Spleen (tissue), 11 donors: ENCODE results near the gene TANGO6. TPM values are rescaled to one million over a fixed set of nuclear protein-coding genes. Genes with fewer than 3 reads are reported as not detected.
A peak's percentile ranks its signal among the peaks of the same experiment; 100 is the strongest.

Source experiments
- DNase-seq: peaks from one replicate; pipeline ENCODE4 v3.0.0-alpha.2; 2020
- H3K27ac ChIP-seq, 8 donors: fragments of 200-600 bp; sonication (generic) in 7 of 8; 1 replicate in 4 of 8; 2 replicates in 4 of 8; pipeline versions ENCODE4 v1.5.0 to v1.8.0; 2016 to 2021; ENCODE audit warnings: inconsistent platforms in 4 of 8, mild to moderate bottlenecking in 4 of 8, moderate library complexity in 1 of 8
- H3K27me3 ChIP-seq, 7 donors: fragments of 200-600 bp; sonication (generic) in 6 of 7; replicated peaks in 1 of 7; 1 replicate in 4 of 7; 2 replicates in 3 of 7; pipeline versions ENCODE4 v1.5.0 to v1.8.0; 2016 to 2021; ENCODE audit warnings: inconsistent platforms in 3 of 7, mild to moderate bottlenecking in 1 of 7
- H3K36me3 ChIP-seq, 6 donors: fragments of 200-600 bp; sonication (generic) in 5 of 6; 1 replicate in 4 of 6; 2 replicates in 2 of 6; pipeline versions ENCODE4 v1.5.0 to v1.8.0; 2016 to 2021; ENCODE audit warnings: inconsistent platforms in 2 of 6
- H3K4me1 ChIP-seq, 6 donors: fragments of 200-600 bp; sonication (generic) in 5 of 6; 1 replicate in 3 of 6; 2 replicates in 3 of 6; pipeline versions ENCODE4 v1.5.0 to v1.8.0; 2016 to 2021; ENCODE audit warnings: inconsistent platforms in 3 of 6
- H3K4me3 ChIP-seq, 8 donors: fragments of 200-600 bp; sonication (generic) in 7 of 8; 1 replicate in 4 of 8; 2 replicates in 4 of 8; pipeline versions ENCODE4 v1.5.0 to v1.8.0; 2016 to 2021; ENCODE audit warnings: inconsistent platforms in 4 of 8, mild to moderate bottlenecking in 4 of 8, moderate library complexity in 2 of 8
- H3K9me3 ChIP-seq, 8 donors: fragments of 200-600 bp; sonication (generic) in 7 of 8; 1 replicate in 4 of 8; 2 replicates in 4 of 8; pipeline versions ENCODE4 v1.5.0 to v1.8.0; 2016 to 2021; ENCODE audit warnings: inconsistent platforms in 4 of 8
- CTCF ChIP-seq, 11 experiments: fragments of 200-600 bp in 7 of 11; fragments of 450-650 bp in 4 of 11; sonication (generic) in 4 of 11; IDR thresholded peaks in 8 of 11; conservative IDR thresholded peaks in 3 of 11; 1 replicate in 7 of 11; 2 replicates in 4 of 11; pipeline versions ENCODE4 v1.4.0 to v1.8.0; 2016 to 2021; ENCODE audit warnings: antibody characterized with exemption in 11 of 11, inconsistent platforms in 4 of 11, mild to moderate bottlenecking in 1 of 11
- POLR2A ChIP-seq, 3 donors: fragments of 450-650 bp; IDR thresholded peaks; one replicate each; pipeline ENCODE4 v1.5.1; 2017; ENCODE audit warnings: antibody characterized with exemption in 3 of 3, mild to moderate bottlenecking in 1 of 3
- POLR2AphosphoS5 ChIP-seq, 3 donors: sonication (generic); formaldehyde crosslinking; IDR thresholded peaks; one replicate each; pipeline ENCODE4 v1.5.1; 2017; ENCODE audit warnings: antibody characterized with exemption in 3 of 3
- WGBS, 5 donors: extraction: QIAGEN DNeasy Blood & Tissue Kit in 3 of 5; methylation state at CpG; one replicate each; pipeline versions ENCODE4 v1.1.5 to v1.1.7; 2013 to 2018; 5-methylcytosine and 5-hydroxymethylcytosine counted together
- intact Hi-C: fragments of 100-400 bp; cut with DNase I; formaldehyde crosslinking; loops from one replicate; pipeline ENCODE4 v1.15.0; 2023; ENCODE audit warnings: low total_unique reads
- polyA plus RNA-seq, 3 donors: library from polyadenylated mRNA; stranded (reverse); fragments of 200-250 nt; gene quantifications; one replicate each; pipeline ENCODE4 v1.2.1, GENCODE V29; 2013
- total RNA-seq, 7 donors: library from RNA; depleted of rRNA in 3 of 7; stranded (reverse); fragments of >200 nt in 3 of 7; fragmentation: NEBNext Ultra II Directional in 4 of 7; extraction: Animal tissue kit (Norgen Biotek cat#: 25700) in 4 of 7; gene quantifications; one replicate each; pipeline versions ENCODE4 v1.1.0 to v1.2.1, GENCODE V29; 2016 to 2021
- donor health status: healthy with polysubstance abuse.
- donor health status: DM: no; HTN: no; CAD: no; lungs with moderate emphysema.
- donor health status: DM: no; HTN: no; CAD: no.
- donor health status: Bipolar disorder and iron deficiency.
- donor health status: healthy.
- donor health status: DM: no; HTN: no; CAD: no.
- donor health status: DM: yes; HTN: yes; CAD: no.

Gene TANGO6
- total and polyA plus RNA-seq, 10 donors: 1.9 to 35.2 (median 23.0) TPM

GRCh38 chr16:69109486-69110270 is 266.3 kb downstream of the TANGO6 start:
- intact Hi-C loops: no loop called here
- H3K36me3 ChIP-seq: peaks cover 0 to 56% (median 22%) of the 10 kb centered on the region in 6 donors
- DNase-seq: peak; percentile 73
- no peaks in the 10 kb centered on the region for H3K9me3 ChIP-seq
- peak in 1 of 3 donors; percentile 43 for TF ChIP-seq POLR2AphosphoS5 (IDR thresholded peaks at IDR 0.05)
- no peak for TF ChIP-seq CTCF (IDR thresholded peaks at IDR 0.05 in 8 of 11, conservative IDR thresholded peaks at IDR 0.05 in 3 of 11)
- H3K27me3 ChIP-seq: peaks cover 3 to 51% (median 34%) of the 10 kb centered on the region in 7 donors
- peaks cover 19 to 51% (median 29%) of the 10 kb centered on the region in 6 donors for H3K4me1 ChIP-seq
- no peak overlapping the region for H3K27ac ChIP-seq
- WGBS, 5 donors: 94 to 97% (median 97%) methylated on average over 40 to 48 of the region's 48 CpGs
- no peak overlapping the region for H3K4me3 ChIP-seq

GRCh38 chr16:69110406-69110805 is 267.1 kb downstream of the TANGO6 start:
- WGBS, 5 donors: 93 to 96% (median 94%) methylated on average over 7 of the region's 7 CpGs
- H3K36me3 ChIP-seq: peaks cover 0 to 64% (median 26%) of the 10 kb centered on the region in 6 donors
- peaks cover 3 to 44% (median 26%) of the 10 kb centered on the region in 7 donors for H3K27me3 ChIP-seq
- no peak for TF ChIP-seq POLR2AphosphoS5 (IDR thresholded peaks at IDR 0.05)
- TF ChIP-seq CTCF (IDR thresholded peaks at IDR 0.05 in 8 of 11, conservative IDR thresholded peaks at IDR 0.05 in 3 of 11): no peak
- TF ChIP-seq POLR2A (IDR thresholded peaks at IDR 0.05): no peak
- no peak overlapping the region for H3K27ac ChIP-seq
- H3K4me3 ChIP-seq: no peak overlapping the region
- no peaks in the 10 kb centered on the region for H3K9me3 ChIP-seq
- DNase-seq: peak; percentile 30
- H3K4me1 ChIP-seq: peaks cover 17 to 46% (median 26%) of the 10 kb centered on the region in 6 donors
- intact Hi-C loops: no loop called here

- Histone ChIP-seq H3K27ac (no peak overlapping the region), H3K9me3 (no peaks in the 10 kb centered on the region), H3K4me1 (peaks cover 13 to 38% (median 19%) of the 10 kb centered on the region in 6 donors), H3K36me3 (peaks cover 0 to 73% (median 31%) of the 10 kb centered on the region in 6 donors), H3K27me3 (peaks cover 3 to 34% (median 20%) of the 10 kb centered on the region in 7 donors), H3K4me3 (no peak overlapping the region)
- TF ChIP-seq POLR2A (IDR thresholded peaks at IDR 0.05) (no peak), POLR2AphosphoS5 (IDR thresholded peaks at IDR 0.05) (no peak), CTCF (IDR thresholded peaks at IDR 0.05 in 8 of 11, conservative IDR thresholded peaks at IDR 0.05 in 3 of 11) (no peak)
- peak; percentile 36 for DNase-seq
- intact Hi-C loops: no loop called here
- WGBS, 5 donors: 74 to 84% (median 81%) methylated on average over 6 of the region's 6 CpGs
These were observed 268.0 kb downstream of the TANGO6 start for GRCh38 chr16:69111216-69111875.

DNA sequence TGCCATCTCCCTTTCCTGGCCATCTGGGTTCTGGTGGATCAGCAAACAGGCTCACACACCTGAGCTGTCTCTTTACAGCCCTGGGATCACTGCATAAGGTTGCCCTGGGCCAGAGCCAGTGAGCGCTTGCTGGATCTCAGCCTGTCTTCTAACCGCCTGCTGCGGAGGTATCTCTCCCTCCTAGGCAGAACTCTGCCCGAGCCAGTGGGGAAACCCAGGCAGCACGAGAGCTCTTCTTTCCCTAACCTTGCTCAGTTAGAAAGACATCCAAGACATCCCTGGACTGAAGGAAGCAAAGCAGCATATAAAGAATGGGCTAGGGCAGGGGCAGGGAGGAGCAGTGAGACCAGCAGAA is 268.5 kb downstream of the TANGO6 start:
- intact Hi-C loops: no loop called here
- no peak for TF ChIP-seq POLR2A (IDR thresholded peaks at IDR 0.05)
- TF ChIP-seq POLR2AphosphoS5 (IDR thresholded peaks at IDR 0.05): no peak
- TF ChIP-seq CTCF (IDR thresholded peaks at IDR 0.05 in 8 of 11, conservative IDR thresholded peaks at IDR 0.05 in 3 of 11): no peak
- Histone ChIP-seq H3K27ac (no peak overlapping the region), H3K4me3 (no peak overlapping the region), H3K27me3 (peaks cover 0 to 29% (median 16%) of the 10 kb centered on the region in 7 donors), H3K4me1 (peaks cover 8 to 33% (median 14%) of the 10 kb centered on the region in 6 donors), H3K36me3 (peaks cover 0 to 78% (median 32%) of the 10 kb centered on the region in 6 donors), H3K9me3 (no peaks in the 10 kb centered on the region)
- WGBS, 5 donors: 89 to 96% (median 89%) methylated on average over 5 of the region's 5 CpGs
- DNase-seq: peak; percentile 45
